Heart right ventricle (tissue), 16 donors: Measurements from ENCODE around the gene CGREF1. TPM values are rescaled to one million over a fixed set of nuclear protein-coding genes. Genes with fewer than 3 reads are reported as not detected.

Source experiments
- ATAC-seq, 8 donors: fragments of 200-7000 bp; cut with Tn5 transposase; one replicate each; pipeline ENCODE4 v1.9.1; 2020; ENCODE audit warnings: mild to moderate bottlenecking in 8 of 8, moderate library complexity in 8 of 8, moderate number of reproducible peaks in 1 of 8
- DNase-seq, 2 donors: peaks; one replicate each; pipeline ENCODE4 v3.0.0-alpha.2; 2020
- H3K27ac ChIP-seq, 10 donors: fragments of 200-600 bp; sonication (generic) in 2 of 10; one replicate each; pipeline versions ENCODE4 v1.5.0 to v1.8.0; 2020 to 2022; ENCODE audit warnings: mild to moderate bottlenecking in 3 of 10
- H3K27me3 ChIP-seq, 7 donors: fragments of 200-600 bp; one replicate each; pipeline ENCODE4 v1.8.0; 2021 to 2022; ENCODE audit warnings: mild to moderate bottlenecking in 2 of 7
- H3K36me3 ChIP-seq, 9 donors: fragments of 200-600 bp; sonication (generic) in 1 of 9; one replicate each; pipeline versions ENCODE4 v1.5.0 to v1.8.0; 2020 to 2022; ENCODE audit warnings: mild to moderate bottlenecking in 2 of 9
- H3K4me1 ChIP-seq, 9 donors: fragments of 200-600 bp; sonication (generic) in 1 of 9; one replicate each; pipeline versions ENCODE4 v1.5.0 to v1.8.0; 2020 to 2022; ENCODE audit warnings: mild to moderate bottlenecking in 4 of 9
- H3K4me3 ChIP-seq, 10 donors: fragments of 200-600 bp; sonication (generic) in 2 of 10; one replicate each; pipeline versions ENCODE4 v1.5.0 to v1.8.0; 2020 to 2022; ENCODE audit warnings: mild to moderate bottlenecking in 7 of 10, moderate library complexity in 2 of 10
- H3K9me3 ChIP-seq, 11 donors: fragments of 200-600 bp in 10 of 11; sonication (generic) in 2 of 11; one replicate each; pipeline versions ENCODE4 v1.5.0 to v1.8.0; 2013 to 2022; ENCODE audit warnings: mild to moderate bottlenecking in 2 of 11, control low read depth in 1 of 11, moderate library complexity in 1 of 11
- WGBS, 2 donors: extraction: QIAGEN DNeasy Blood & Tissue Kit; methylation state at CpG; one replicate each; pipeline ENCODE4 v1.1.7; 2013; ENCODE audit warnings: inconsistent platforms in 1 of 2; 5-methylcytosine and 5-hydroxymethylcytosine counted together
- intact Hi-C, 10 donors: fragments of 100-400 bp; cut with DNase I; formaldehyde crosslinking; loops; one replicate each; pipeline versions ENCODE4 v1.11.1 to v1.14.2; 2022
- polyA plus RNA-seq, 2 donors: library from polyadenylated mRNA; stranded (reverse); fragments of 200-250 nt; gene quantifications; one replicate each; pipeline ENCODE4 v1.2.3, GENCODE V29; 2013
- total RNA-seq, 10 donors: library from RNA; stranded (reverse); fragmentation: NEBNext Ultra II Directional in 3 of 10; extraction: Animal tissue kit (Norgen Biotek cat#: 25700) in 3 of 10; gene quantifications; one replicate each; pipeline versions ENCODE4 v1.2.1 to v1.2.4, GENCODE V29; 2021 to 2023
- TF ChIP-seq, protein P1 (sequence below), 9 donors: fragments of 200-600 bp; sonication (generic) in 2 of 9; IDR thresholded peaks; one replicate each; pipeline versions ENCODE4 v1.5.0 to v1.8.0; 2021 to 2022; ENCODE audit warnings: antibody characterized with exemption in 9 of 9, mild to moderate bottlenecking in 5 of 9, moderate library complexity in 1 of 9
- donor health status: Arrhythmogenic right ventricular cardiomyopathy.
- donor health status: ischemic (EF 13 %, LVEDD 7.1; RV severe dilation, severe dysfunction).
- donor health status: healthy with polysubstance abuse.
- donor health status: DM: no; HTN: yes; CAD: no.
- donor health status: DM: no; HTN: no; CAD: no.
- donor health status: ischemic (EF 25% LVEDD 6.9; RV normal size, moderate dysfunction).
- donor health status: ischemic (EF 25% LVEDD 5.7; RV mildly dilated, moderate dysfunction).
- donor health status: healthy.
- donor health status: DM: yes; HTN: yes; CAD: no.
- donor health status: Ischemic cardiomyopathy.
- donor health status: ischemic (EF 35%, LVEDD 5.7; RV mildly dilated, moderate dysfunction).
- donor health status: nonischemic (EF 11% LVEDD 7.7; RV severe dilation, severe dysfunction).
- donor health status: DM: yes; HTN: yes; CAD: no.
- donor health status: PGD.
- donor health status: ischemic (EF 29% LVEDD 5.4; RV normal size, mild dysfunction).
- donor health status: nonischemic (EF 23%, LVEDD 6.1; RV moderate dilation, normal function).

Gene CGREF1
- total and polyA plus RNA-seq, 12 donors: 0.21 to 1.2 (median 0.68) TPM

DNA sequence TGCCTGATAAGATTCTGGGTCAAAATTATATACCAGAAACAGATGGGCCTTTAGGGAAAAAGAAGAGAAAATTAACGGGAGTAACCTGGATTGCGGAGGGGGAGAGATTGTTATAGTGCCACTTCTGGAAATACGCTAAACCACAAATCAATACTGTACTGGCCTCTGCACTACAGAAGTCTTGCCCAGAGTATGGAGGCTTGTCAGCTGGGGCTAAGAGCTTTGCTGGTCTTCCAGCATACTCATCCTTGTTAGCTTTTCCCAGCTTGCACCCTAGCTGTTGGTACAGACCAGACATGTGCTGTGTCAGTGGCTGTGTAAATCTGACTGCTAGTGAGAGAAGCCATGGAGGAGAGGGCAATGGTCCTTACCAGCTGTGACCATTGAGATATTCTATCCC lies 58.6 kb downstream of the CGREF1 start:
- Histone ChIP-seq H3K4me1 (peaks cover 0 to 18% (median 4%) of the 10 kb centered on the region in 9 donors), H3K9me3 (no peaks in the 10 kb centered on the region), H3K4me3 (no peak overlapping the region), H3K27me3 (no peaks in the 10 kb centered on the region), H3K27ac (no peak overlapping the region), H3K36me3 (peaks cover 0 to 81% (median 19%) of the 10 kb centered on the region in 9 donors)
- 91 to 94% methylated on average over 3 of the region's 3 CpGs for WGBS, 2 donors
- TF ChIP-seq, protein P1, sequence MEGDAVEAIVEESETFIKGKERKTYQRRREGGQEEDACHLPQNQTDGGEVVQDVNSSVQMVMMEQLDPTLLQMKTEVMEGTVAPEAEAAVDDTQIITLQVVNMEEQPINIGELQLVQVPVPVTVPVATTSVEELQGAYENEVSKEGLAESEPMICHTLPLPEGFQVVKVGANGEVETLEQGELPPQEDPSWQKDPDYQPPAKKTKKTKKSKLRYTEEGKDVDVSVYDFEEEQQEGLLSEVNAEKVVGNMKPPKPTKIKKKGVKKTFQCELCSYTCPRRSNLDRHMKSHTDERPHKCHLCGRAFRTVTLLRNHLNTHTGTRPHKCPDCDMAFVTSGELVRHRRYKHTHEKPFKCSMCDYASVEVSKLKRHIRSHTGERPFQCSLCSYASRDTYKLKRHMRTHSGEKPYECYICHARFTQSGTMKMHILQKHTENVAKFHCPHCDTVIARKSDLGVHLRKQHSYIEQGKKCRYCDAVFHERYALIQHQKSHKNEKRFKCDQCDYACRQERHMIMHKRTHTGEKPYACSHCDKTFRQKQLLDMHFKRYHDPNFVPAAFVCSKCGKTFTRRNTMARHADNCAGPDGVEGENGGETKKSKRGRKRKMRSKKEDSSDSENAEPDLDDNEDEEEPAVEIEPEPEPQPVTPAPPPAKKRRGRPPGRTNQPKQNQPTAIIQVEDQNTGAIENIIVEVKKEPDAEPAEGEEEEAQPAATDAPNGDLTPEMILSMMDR (IDR thresholded peaks at IDR 0.05): no peak
- ATAC-seq: no peak
- DNase-seq: no peak
- intact Hi-C loops: no loop called here

DNA sequence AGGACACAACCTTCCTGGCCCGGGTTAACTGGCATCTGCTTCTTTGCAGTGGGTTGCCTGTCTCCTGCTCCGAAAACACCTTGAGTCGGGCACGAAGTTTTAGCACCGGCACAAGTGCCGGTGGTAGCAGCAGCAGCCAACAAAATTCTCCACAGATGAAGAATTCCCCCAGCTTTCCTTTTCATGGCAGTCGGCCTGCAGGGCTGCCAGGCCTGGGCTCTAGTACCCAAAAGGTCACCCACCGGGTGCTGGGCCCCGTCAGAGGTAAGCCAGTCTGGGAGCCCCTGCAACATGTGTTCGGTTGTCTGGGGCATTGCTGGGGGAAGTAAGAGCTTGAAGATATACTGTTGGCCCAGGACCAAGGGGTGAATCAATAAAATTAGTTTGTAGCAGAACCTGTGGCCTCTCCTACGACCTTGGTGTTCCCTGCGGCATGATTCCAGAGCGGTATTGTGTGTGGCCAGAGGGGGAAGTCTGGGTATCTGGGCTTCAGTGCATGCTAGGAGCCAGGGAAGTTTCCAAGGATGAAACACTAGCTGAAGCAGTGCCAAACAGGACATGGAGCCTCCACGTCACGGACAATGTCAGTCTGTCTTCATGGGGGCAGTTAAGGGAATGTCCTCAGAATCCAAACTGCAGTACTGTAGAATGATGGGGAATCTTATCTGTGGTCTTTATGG lies 59.6 kb downstream of the CGREF1 start:
- DNase-seq: no peak
- H3K4me3 ChIP-seq: no peak overlapping the region
- intact Hi-C loops: no loop called here
- H3K27me3 ChIP-seq: no peaks in the 10 kb centered on the region
- peaks cover 0 to 82% (median 29%) of the 10 kb centered on the region in 9 donors for H3K36me3 ChIP-seq
- H3K27ac ChIP-seq: peak overlapping the region in 2 of 10 donors; percentile 13 to 31
- 67 to 75% methylated on average over 15 of the region's 15 CpGs for WGBS, 2 donors
- peaks cover 0 to 18% (median 4%) of the 10 kb centered on the region in 9 donors for H3K4me1 ChIP-seq
- TF ChIP-seq, protein P1 (IDR thresholded peaks at IDR 0.05): no peak
- peak; percentile 11 to 44 (median 37) for ATAC-seq
- H3K9me3 ChIP-seq: no peaks in the 10 kb centered on the region

DNA sequence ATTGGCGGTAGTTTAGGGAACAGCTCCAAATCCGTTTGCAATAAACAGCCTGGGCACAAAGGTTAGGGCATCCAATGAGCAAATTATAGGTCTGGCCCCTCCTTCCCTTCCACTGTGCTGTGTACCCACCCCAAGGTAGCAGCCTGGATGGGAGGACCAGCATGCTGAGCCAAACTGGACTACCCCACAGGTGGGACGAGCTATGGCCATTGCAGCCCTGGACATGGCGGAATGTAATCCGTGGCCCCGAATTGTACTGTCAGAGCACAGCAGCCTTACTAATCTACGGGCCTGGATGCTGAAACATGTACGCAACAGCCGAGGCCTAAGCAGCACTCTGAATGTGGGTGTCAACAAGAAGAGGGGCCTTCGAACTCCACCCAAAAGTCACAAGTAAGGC lies 60.7 kb downstream of the CGREF1 start:
- H3K4me3 ChIP-seq: no peak overlapping the region
- 93 to 94% methylated on average over 10 of the region's 10 CpGs for WGBS, 2 donors
- H3K9me3 ChIP-seq: no peaks in the 10 kb centered on the region
- peaks cover 0 to 12% (median 0%) of the 10 kb centered on the region in 9 donors for H3K4me1 ChIP-seq
- TF ChIP-seq, protein P1 (IDR thresholded peaks at IDR 0.05): no peak
- no peaks in the 10 kb centered on the region for H3K27me3 ChIP-seq
- DNase-seq: no peak
- H3K36me3 ChIP-seq: peaks cover 0 to 93% (median 33%) of the 10 kb centered on the region in 9 donors
- intact Hi-C loops: no loop called here
- ATAC-seq: no peak
- H3K27ac ChIP-seq: no peak overlapping the region

DNA sequence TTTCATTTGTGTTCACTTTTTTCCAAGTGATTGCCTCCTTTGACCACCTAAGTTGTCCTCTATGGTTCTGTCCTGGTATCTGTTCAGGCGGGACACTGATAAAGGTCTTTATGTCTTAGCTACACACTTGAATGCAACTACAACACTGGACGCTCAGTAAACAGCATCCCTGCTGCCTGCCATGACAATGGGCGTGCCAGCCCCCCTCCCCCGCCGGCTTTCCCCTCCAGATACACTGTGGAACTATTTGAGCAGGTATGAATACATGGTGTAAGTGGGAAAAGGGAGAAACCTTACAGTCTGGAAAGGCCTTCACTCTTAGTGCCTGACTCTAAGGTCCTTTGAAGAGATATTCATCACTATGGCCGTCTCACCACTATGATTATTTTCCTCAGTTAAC lies 61.7 kb downstream of the CGREF1 start:
- intact Hi-C loops: no loop called here
- WGBS, 2 donors: 93 to 94% methylated on average over 6 of the region's 6 CpGs
- H3K27ac ChIP-seq: no peak overlapping the region
- ATAC-seq: no peak
- no peaks in the 10 kb centered on the region for H3K9me3 ChIP-seq
- DNase-seq: no peak
- H3K36me3 ChIP-seq: peaks cover 0 to 85% (median 33%) of the 10 kb centered on the region in 9 donors
- H3K4me1 ChIP-seq: peaks cover 0 to 13% (median 4%) of the 10 kb centered on the region in 9 donors
- TF ChIP-seq, protein P1 (IDR thresholded peaks at IDR 0.05): no peak
- H3K27me3 ChIP-seq: no peaks in the 10 kb centered on the region
- H3K4me3 ChIP-seq: no peak overlapping the region
